LNCAP (cell line): ENCODE results near the gene PTPRN2.

Experiments used
- CTCF ChIP-seq: fragments of 450-650 bp; IDR thresholded peaks from 2 replicates; pipeline ENCODE4 v1.5.1; 2017; ENCODE audit warnings: mild to moderate bottlenecking

PTPRN2 gene

GRCh38 chr7:158280448-158281144, 307.0 kb downstream of the PTPRN2 start:
- no peak for TF ChIP-seq CTCF

- TF ChIP-seq CTCF: no peak
These were observed 307.8 kb downstream of the PTPRN2 start for GRCh38 chr7:158279539-158280447.

GRCh38 chr7:158278745-158279320, 308.8 kb downstream of the PTPRN2 start:
- TF ChIP-seq CTCF: no peak

GRCh38 chr7:158277219-158278141, 310.1 kb downstream of the PTPRN2 start:
- TF ChIP-seq CTCF: no peak

GRCh38 chr7:158276414-158277218, 311.0 kb downstream of the PTPRN2 start:
- no peak for TF ChIP-seq CTCF

GRCh38 chr7:158275711-158276413, 311.8 kb downstream of the PTPRN2 start:
- TF ChIP-seq CTCF: no peak
